Endothelial cell of umbilical vein (primary cell): ENCODE results near the gene GRK4.
"Not testable (repeated sequence)": the region's sequence is repeated elsewhere in the genome, so short reads cannot be mapped to it uniquely, and the experiment has no call there.

Experiments
- EZH2 ChIP-seq: IDR thresholded peaks from 2 replicates; pipeline ENCODE4 v1.6.1; 2012; ENCODE audit warnings: borderline replicate concordance, low read depth, mild to moderate bottlenecking, moderate library complexity, low read length, inconsistent platforms; ENCODE audit not compliant: severe bottlenecking
- FOS ChIP-seq: IDR thresholded peaks from 2 replicates; pipeline ENCODE4 v1.6.1; 2011; ENCODE audit warnings: mild to moderate bottlenecking, low read length, moderate library complexity, borderline replicate concordance; ENCODE audit not compliant: insufficient read depth
- GATA2 ChIP-seq: IDR thresholded peaks from 2 replicates; pipeline ENCODE4 v1.7.0; 2011; ENCODE audit warnings: low read depth, mild to moderate bottlenecking, moderate library complexity, mixed read lengths, low read length; ENCODE audit not compliant: insufficient read length, insufficient read depth
- JUN ChIP-seq: IDR thresholded peaks from 2 replicates; pipeline ENCODE4 v1.6.1; 2011; ENCODE audit warnings: borderline replicate concordance, low read depth; ENCODE audit not compliant: insufficient read length, insufficient read depth
- POLR2A ChIP-seq: IDR thresholded peaks from 2 replicates; pipeline ENCODE4 v1.6.1; 2012; ENCODE audit warnings: low read depth, mild to moderate bottlenecking, control low read depth, low read length
- POLR2AphosphoS5 ChIP-seq: IDR thresholded peaks from 2 replicates; pipeline ENCODE4 v1.6.1; 2012; ENCODE audit warnings: low read depth, mild to moderate bottlenecking, control low read depth, low read length, moderate library complexity; ENCODE audit not compliant: insufficient read depth
- TF ChIP-seq, protein P1 (sequence below), 2 donors: IDR thresholded peaks; 1 replicate in 1 of 2; 2 replicates in 1 of 2; pipeline ENCODE4 v1.5.1; 2011; ENCODE audit warnings: low read length in 2 of 2, mild to moderate bottlenecking in 2 of 2, moderate library complexity in 2 of 2, control low read depth in 1 of 2, inconsistent platforms in 1 of 2, low read depth in 1 of 2; ENCODE audit not compliant: insufficient read depth in 1 of 2; ENCODE audit errors: extremely low read depth in 1 of 2
- TF ChIP-seq, protein P2 (sequence below): IDR thresholded peaks from 2 replicates; pipeline ENCODE4 v1.6.1; 2011; ENCODE audit not compliant: insufficient read depth, insufficient read length

DNA sequence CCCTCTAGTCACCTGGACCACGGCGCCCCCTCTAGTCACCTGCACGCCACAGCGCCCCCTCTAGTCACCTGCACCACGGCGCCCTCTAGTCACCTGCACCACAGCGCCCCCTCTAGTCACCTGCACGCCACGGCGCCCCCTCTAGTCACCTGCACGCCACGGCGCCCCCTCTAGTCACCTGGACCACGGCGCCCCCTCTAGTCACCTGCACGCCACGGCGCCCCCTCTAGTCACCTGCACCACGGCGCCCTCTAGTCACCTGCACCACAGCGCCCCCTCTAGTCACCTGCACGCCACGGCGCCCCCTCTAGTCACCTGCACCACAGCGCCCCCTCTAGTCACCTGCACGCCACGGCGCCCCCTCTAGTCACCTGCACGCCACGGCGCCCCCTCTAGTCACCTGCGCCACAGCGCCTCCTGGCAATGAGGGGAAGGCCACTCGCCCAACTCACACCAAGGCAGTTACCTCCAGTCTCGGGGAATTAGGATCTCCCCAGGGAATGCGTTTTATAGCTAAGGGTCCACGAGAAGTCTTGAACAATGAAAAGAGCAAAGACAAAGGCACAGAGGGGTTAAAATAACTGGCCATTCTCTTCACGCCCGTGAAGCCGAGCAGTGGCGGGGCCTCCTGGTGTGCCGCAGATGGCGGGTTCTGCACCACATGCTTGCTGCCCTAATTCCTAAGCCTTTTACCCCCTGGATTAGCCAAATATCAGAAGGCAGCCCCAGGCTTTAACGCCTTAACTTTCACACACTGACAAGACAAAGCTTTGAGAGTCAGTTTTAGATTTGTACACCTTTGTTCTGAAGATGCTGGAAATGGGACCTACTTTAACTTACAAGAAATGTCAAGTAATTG, 8.0 kb upstream of the GRK4 start:
- TF ChIP-seq, protein P1, sequence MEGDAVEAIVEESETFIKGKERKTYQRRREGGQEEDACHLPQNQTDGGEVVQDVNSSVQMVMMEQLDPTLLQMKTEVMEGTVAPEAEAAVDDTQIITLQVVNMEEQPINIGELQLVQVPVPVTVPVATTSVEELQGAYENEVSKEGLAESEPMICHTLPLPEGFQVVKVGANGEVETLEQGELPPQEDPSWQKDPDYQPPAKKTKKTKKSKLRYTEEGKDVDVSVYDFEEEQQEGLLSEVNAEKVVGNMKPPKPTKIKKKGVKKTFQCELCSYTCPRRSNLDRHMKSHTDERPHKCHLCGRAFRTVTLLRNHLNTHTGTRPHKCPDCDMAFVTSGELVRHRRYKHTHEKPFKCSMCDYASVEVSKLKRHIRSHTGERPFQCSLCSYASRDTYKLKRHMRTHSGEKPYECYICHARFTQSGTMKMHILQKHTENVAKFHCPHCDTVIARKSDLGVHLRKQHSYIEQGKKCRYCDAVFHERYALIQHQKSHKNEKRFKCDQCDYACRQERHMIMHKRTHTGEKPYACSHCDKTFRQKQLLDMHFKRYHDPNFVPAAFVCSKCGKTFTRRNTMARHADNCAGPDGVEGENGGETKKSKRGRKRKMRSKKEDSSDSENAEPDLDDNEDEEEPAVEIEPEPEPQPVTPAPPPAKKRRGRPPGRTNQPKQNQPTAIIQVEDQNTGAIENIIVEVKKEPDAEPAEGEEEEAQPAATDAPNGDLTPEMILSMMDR (IDR thresholded peaks at IDR 0.05; ENCODE audit: extremely low read depth in 1 of 2, insufficient read depth in 1 of 2, low read depth in 1 of 2, low read length in 2 of 2) = peak in 1 of 2 donors; percentile 12
- TF ChIP-seq POLR2AphosphoS5, POLR2A, EZH2, GATA2, JUN, FOS: not testable (repeated sequence)
- TF ChIP-seq, protein P2, sequence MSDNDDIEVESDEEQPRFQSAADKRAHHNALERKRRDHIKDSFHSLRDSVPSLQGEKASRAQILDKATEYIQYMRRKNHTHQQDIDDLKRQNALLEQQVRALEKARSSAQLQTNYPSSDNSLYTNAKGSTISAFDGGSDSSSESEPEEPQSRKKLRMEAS = not testable (repeated sequence)
